ENCODE measurements around the gene SOCS2. TPM values are rescaled to one million over a fixed set of nuclear protein-coding genes. Genes with fewer than 3 reads are reported as not detected.

Gene SOCS2
- total RNA-seq, 2 donors from 2014 or later, result 21.4 to 25.5 TPM

DNA sequence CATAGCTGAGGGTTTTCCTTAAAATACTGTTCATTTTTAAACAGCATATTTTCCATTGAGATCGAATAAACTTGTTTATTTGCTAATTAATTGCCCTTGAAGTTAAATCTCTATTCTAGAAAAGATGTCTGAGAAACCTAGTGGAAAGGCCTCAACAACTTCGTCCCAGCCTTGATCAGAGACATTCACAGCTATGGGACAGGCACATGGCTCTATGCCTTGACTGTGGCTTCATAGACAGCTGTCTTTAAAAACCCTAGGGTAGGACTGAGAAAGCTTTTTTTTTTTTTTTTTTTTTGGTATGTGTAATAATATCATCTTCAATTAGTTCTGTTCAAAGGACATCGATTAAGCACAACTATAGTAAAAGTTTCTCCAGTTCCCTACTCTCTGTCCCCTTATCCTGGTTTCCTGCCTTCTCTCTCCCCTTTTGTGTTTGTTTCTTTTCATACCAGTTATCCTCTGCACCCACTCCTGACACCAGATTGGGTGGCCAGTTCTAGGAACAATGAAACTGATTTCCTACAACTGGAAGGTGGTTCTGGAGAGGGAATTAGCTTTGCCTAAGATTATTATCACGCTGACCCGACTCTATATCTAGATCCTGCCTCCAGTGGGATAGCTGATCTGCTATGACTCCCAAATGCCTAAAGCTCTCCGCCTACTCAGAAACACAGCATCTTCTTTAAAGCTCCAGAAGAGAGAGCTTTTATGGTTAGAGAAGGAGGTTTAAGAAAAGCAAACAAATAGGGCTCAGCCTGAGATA is 20.3 kb downstream of the SOCS2 start:
- Histone ChIP-seq H3K4me3 (no peak overlapping the region), H3K36me3 (no peaks in the 10 kb centered on the region), H3K27ac (peak overlapping the region; percentile 78 to 82), H3K4me1 (peaks cover 0 to 4% of the 10 kb centered on the region in 2 donors), H3K27me3 (no peaks in the 10 kb centered on the region), H3K9me3 (no peaks in the 10 kb centered on the region)
- no peak for DNase-seq (ENCODE audit: low spot score)
- TF ChIP-seq, protein P1, sequence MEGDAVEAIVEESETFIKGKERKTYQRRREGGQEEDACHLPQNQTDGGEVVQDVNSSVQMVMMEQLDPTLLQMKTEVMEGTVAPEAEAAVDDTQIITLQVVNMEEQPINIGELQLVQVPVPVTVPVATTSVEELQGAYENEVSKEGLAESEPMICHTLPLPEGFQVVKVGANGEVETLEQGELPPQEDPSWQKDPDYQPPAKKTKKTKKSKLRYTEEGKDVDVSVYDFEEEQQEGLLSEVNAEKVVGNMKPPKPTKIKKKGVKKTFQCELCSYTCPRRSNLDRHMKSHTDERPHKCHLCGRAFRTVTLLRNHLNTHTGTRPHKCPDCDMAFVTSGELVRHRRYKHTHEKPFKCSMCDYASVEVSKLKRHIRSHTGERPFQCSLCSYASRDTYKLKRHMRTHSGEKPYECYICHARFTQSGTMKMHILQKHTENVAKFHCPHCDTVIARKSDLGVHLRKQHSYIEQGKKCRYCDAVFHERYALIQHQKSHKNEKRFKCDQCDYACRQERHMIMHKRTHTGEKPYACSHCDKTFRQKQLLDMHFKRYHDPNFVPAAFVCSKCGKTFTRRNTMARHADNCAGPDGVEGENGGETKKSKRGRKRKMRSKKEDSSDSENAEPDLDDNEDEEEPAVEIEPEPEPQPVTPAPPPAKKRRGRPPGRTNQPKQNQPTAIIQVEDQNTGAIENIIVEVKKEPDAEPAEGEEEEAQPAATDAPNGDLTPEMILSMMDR (IDR thresholded peaks at IDR 0.05), result no peak

DNA sequence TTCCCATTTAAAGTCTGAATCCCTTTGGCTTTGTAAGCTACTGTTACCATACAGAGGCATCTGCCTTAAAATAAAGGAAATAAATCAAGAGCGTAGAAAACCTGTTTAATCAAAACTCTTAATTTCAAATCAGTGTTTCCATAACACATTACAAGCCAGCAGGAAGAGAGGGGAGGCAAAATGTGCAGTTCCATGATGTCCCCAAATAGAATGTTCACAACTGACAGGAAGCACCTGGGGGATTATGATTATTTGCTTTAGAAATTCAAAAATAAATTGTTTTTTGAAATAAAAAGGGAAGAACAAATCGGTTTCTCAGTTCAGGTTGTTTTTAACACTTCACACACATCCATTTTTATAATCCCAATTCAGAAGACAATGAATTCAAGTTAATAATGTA is 21.4 kb downstream of the SOCS2 start:
- H3K4me3 ChIP-seq, result peak overlapping the region in 1 of 2 donors; percentile 16
- no peak for DNase-seq (ENCODE audit: low spot score)
- H3K4me1 ChIP-seq, result peaks cover 0 to 4% of the 10 kb centered on the region in 2 donors
- peak overlapping the region; percentile 78 to 82 for H3K27ac ChIP-seq
- no peaks in the 10 kb centered on the region for H3K36me3 ChIP-seq
- TF ChIP-seq, protein P1 (IDR thresholded peaks at IDR 0.05), result no peak
- no peaks in the 10 kb centered on the region for H3K9me3 ChIP-seq
- H3K27me3 ChIP-seq, result no peaks in the 10 kb centered on the region

DNA sequence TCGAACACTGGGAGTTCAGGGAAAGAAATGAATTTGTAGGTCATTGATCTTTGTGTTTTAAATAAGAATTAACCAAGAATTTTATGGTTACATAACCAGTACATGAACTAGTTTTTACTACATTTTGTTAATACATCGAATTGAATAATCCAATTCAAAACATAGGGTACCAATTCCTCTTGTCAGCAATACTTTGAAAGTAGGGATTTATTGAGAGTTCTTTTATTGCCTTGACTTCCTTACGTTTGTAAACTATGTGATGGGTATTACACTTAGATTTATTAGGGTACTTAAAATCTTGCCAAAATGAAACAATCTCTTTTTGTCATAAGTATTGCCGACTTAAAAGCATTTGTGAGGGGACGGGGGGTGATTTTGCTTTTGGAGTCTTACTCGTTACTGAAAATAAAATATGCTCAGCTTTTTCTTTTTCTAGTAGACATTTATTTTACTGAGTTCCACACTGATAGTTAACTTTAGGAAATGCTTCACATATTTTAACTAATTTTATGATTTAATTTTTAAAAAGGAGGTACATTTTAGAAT is 22.4 kb downstream of the SOCS2 start:
- H3K27me3 ChIP-seq, result no peaks in the 10 kb centered on the region
- TF ChIP-seq, protein P1 (IDR thresholded peaks at IDR 0.05), result no peak
- no peak for DNase-seq (ENCODE audit: low spot score)
- H3K36me3 ChIP-seq, result no peaks in the 10 kb centered on the region
- H3K4me1 ChIP-seq, result peaks cover 0 to 4% of the 10 kb centered on the region in 2 donors
- no peaks in the 10 kb centered on the region for H3K9me3 ChIP-seq
- peak overlapping the region; percentile 39 to 82 for H3K27ac ChIP-seq
- H3K4me3 ChIP-seq, result peak overlapping the region in 1 of 2 donors; percentile 16

DNA sequence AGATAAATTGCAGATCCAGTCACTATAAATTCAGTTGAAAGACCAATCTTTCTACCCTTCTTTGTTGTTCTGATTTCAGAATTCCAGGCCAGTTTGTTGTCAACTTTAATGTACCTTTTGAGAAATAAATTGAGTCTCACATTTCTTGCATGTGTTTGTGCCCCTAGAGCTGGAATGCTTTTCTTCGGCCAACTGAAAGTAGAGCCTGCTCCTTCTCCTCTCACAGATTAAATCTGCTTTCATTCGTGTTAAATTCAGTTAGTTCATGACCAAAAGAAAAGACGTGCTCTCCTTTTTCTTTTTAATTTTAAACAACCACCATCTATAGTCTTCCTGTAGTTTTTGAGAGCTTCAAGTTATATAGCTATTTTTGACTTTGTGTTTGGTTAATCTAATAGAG is 22.9 kb downstream of the SOCS2 start:
- H3K9me3 ChIP-seq, result no peaks in the 10 kb centered on the region
- no peaks in the 10 kb centered on the region for H3K36me3 ChIP-seq
- DNase-seq (ENCODE audit: low spot score), result no peak
- H3K27me3 ChIP-seq, result no peaks in the 10 kb centered on the region
- H3K4me1 ChIP-seq, result peaks cover 0 to 4% of the 10 kb centered on the region in 2 donors
- TF ChIP-seq, protein P1 (IDR thresholded peaks at IDR 0.05), result no peak
- peak overlapping the region in 1 of 2 donors; percentile 16 for H3K4me3 ChIP-seq
- H3K27ac ChIP-seq, result peak overlapping the region; percentile 39 to 82

DNA sequence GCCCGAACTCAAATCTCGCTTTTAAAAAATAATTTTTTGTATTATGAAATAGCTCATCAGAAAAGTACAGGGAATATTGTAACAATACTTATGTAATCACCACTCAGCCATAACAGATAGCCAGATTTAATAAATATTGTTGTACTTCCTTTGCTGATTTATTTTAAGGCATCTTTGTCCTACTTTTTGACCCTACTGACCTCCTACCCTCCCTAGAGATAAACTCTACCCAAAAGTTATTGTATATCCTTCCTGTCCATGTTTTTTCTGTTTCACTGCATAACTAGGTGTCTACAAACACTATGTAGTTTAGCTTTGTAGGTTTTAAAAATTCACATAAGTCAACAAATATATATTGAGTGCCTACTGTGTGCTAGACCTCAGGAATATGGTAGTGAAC is 25.1 kb downstream of the SOCS2 start:
- TF ChIP-seq, protein P1 (IDR thresholded peaks at IDR 0.05), result no peak
- no peak overlapping the region for H3K4me3 ChIP-seq
- H3K36me3 ChIP-seq, result no peaks in the 10 kb centered on the region
- no peaks in the 10 kb centered on the region for H3K27me3 ChIP-seq
- no peaks in the 10 kb centered on the region for H3K9me3 ChIP-seq
- H3K27ac ChIP-seq, result no peak overlapping the region
- no peak for DNase-seq (ENCODE audit: low spot score)
- H3K4me1 ChIP-seq, result peaks cover 0 to under 1% of the 10 kb centered on the region in 2 donors

Data from right atrium auricular region (tissue), 2 donors.